Nephron progenitor cell (in vitro differentiated cells): ENCODE results near the gene CDH3.

Experiments
- DNase-seq: peaks from one replicate; pipeline ENCODE4 v3.0.0; 2021
- H3K27ac Mint-ChIP-seq: 2 replicates; pipeline ENCODE4 v1.8.0; 2021; ENCODE audit warnings: mild to moderate bottlenecking, moderate library complexity, mixed read lengths
- H3K27me3 Mint-ChIP-seq: 2 replicates; pipeline ENCODE4 v1.8.0; 2021; ENCODE audit warnings: mild to moderate bottlenecking, low read depth, mixed read lengths; ENCODE audit not compliant: poor library complexity
- H3K36me3 Mint-ChIP-seq: 2 replicates; pipeline ENCODE4 v1.8.0; 2021; ENCODE audit warnings: low read depth, mixed read lengths
- H3K4me1 Mint-ChIP-seq: 2 replicates; pipeline ENCODE4 v1.8.0; 2021; ENCODE audit warnings: mixed read lengths
- H3K4me3 Mint-ChIP-seq: 2 replicates; pipeline ENCODE4 v1.8.0; 2021; ENCODE audit warnings: mild to moderate bottlenecking, moderate library complexity, mixed read lengths
- H3K9me3 Mint-ChIP-seq: 2 replicates; pipeline ENCODE4 v1.8.0; 2021; ENCODE audit warnings: mild to moderate bottlenecking, moderate library complexity, mixed read lengths
- TF ChIP-seq, protein P1 (sequence below): fragments of 200-600 bp; sonication (generic); IDR thresholded peaks from 2 replicates; pipeline ENCODE4 v1.5.0; 2021; ENCODE audit warnings: antibody characterized with exemption

The CDH3 gene

DNA sequence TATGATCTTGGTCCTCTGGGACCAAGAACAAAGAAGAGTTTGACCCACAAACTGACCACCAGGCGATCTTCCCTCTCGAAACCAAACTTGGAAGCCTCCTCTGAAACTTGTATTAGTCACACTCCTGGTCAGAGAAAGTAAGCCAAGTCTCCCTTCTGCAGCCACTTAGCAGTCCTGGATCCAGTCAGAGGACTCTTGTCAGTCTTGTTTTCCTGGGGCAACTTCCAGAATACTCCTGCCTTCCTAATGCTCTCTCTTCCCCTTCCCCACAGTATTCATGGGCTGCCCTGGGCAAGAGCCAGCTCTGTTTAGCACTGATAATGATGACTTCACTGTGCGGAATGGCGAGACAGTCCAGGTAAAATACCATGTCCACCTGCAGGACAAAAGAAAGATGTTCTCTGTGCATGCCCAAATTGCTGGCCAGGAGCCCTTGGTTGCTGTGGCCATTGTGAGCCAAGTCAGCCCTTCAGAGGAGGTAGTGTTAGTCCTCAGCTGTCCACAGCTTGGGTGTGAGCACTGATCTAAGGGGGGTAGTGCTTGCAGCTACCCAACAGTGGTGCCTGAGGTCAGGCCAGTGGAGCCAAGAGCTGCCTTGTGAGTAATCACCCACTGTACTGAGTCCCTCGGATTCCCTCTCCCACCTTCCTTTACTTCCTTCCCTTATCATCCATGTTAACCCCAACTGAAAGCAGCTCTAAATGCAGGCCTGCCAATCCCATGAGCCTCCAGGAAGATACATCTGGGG, 31.2 kb downstream of the CDH3 start:
- Mint-ChIP-seq H3K4me1 (peaks cover 8% of the 10 kb centered on the region), H3K4me3 (no peak overlapping the region), H3K27ac (no peak overlapping the region), H3K36me3 (no peaks in the 10 kb centered on the region), H3K9me3 (no peaks in the 10 kb centered on the region), H3K27me3 (no peaks in the 10 kb centered on the region)
- TF ChIP-seq, protein P1, sequence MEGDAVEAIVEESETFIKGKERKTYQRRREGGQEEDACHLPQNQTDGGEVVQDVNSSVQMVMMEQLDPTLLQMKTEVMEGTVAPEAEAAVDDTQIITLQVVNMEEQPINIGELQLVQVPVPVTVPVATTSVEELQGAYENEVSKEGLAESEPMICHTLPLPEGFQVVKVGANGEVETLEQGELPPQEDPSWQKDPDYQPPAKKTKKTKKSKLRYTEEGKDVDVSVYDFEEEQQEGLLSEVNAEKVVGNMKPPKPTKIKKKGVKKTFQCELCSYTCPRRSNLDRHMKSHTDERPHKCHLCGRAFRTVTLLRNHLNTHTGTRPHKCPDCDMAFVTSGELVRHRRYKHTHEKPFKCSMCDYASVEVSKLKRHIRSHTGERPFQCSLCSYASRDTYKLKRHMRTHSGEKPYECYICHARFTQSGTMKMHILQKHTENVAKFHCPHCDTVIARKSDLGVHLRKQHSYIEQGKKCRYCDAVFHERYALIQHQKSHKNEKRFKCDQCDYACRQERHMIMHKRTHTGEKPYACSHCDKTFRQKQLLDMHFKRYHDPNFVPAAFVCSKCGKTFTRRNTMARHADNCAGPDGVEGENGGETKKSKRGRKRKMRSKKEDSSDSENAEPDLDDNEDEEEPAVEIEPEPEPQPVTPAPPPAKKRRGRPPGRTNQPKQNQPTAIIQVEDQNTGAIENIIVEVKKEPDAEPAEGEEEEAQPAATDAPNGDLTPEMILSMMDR: no peak
- DNase-seq: no peak

DNA sequence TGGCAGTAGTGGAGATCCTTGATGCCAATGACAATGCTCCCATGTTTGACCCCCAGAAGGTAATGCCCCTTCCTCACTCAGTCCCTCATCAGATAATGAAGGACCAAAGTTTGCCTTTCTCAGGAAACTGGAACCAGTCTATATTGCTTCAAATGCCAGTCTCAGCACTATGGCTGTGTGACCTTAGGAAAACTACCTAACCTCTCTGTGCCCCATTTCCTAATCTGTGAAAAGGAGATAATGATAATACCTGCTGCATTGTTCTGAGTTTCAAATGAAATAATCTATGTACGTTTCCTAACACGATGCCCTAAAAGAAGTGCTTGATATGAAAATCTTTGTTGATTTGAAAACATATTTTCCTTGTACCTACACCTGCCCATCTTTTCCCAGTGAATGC, 35.9 kb downstream of the CDH3 start:
- no peak for DNase-seq
- peaks cover 3% of the 10 kb centered on the region for H3K9me3 Mint-ChIP-seq
- TF ChIP-seq, protein P1: no peak
- no peaks in the 10 kb centered on the region for H3K4me1 Mint-ChIP-seq
- H3K36me3 Mint-ChIP-seq: no peaks in the 10 kb centered on the region
- no peaks in the 10 kb centered on the region for H3K27me3 Mint-ChIP-seq
- H3K27ac Mint-ChIP-seq: no peak overlapping the region
- no peak overlapping the region for H3K4me3 Mint-ChIP-seq

DNA sequence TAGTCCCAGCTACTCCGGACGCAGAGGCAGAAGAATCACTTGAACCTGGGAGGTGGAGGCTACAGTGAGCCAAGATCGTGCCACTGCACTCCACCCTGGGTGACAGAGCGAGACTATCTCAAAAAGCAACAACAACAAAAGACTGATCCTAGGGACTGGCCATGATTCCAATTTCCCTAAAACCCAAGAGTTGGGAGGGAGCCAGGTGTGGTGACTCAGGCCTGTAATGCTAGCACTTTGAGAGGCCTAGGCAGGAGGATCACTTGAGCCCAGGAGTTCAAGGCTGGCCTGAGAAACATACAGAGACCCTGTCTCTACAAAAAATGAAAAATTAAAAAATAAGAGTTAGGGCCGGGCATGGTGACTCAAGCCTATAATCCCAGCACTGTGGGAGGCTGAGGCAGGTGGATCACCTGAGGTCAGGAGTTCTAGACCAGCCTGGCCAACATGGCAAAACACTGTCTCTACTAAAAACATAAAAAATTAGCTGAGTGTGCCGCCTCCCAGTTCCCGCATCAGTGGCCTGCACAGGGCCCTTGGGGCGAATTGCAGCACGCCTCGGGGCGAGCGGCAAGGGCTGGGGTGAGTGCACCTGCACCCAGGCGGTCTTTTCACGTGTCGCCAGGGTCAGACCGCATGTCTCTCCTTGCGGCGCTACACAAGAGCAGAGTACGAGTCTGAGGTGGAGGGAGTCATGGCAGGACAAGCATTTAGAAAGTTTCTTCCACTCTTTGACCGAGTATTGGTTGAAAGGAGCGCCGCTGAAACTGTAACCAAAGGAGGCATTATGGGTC, 40.8 kb downstream of the CDH3 start:
- peaks cover 3% of the 10 kb centered on the region for H3K9me3 Mint-ChIP-seq
- TF ChIP-seq, protein P1: no peak
- no peak overlapping the region for H3K4me3 Mint-ChIP-seq
- no peaks in the 10 kb centered on the region for H3K27me3 Mint-ChIP-seq
- H3K4me1 Mint-ChIP-seq: no peaks in the 10 kb centered on the region
- H3K36me3 Mint-ChIP-seq: no peaks in the 10 kb centered on the region
- no peak for DNase-seq
- H3K27ac Mint-ChIP-seq: no peak overlapping the region

DNA sequence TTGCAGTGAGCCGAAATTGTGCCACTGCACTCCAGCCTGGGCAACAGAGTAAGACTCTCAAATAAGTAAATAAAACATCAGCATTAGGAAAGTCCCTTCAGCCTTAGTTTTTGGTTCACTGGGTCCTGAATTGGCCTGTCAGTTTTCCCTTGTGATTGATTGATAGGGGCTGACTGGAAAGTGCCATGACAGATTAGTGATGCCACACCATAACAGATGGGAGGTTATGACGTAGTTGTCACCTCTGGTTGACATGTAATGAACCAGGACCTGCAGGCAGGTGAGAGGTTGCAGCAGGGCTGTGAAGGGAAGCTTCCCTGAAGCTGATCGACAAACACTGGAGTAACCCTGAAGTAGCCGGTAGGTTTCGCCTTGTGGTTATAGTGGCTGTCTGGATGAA, 41.8 kb downstream of the CDH3 start:
- H3K4me3 Mint-ChIP-seq: no peak overlapping the region
- peaks cover 3% of the 10 kb centered on the region for H3K9me3 Mint-ChIP-seq
- H3K27ac Mint-ChIP-seq: no peak overlapping the region
- DNase-seq: no peak
- H3K27me3 Mint-ChIP-seq: no peaks in the 10 kb centered on the region
- H3K36me3 Mint-ChIP-seq: no peaks in the 10 kb centered on the region
- TF ChIP-seq, protein P1: no peak
- no peaks in the 10 kb centered on the region for H3K4me1 Mint-ChIP-seq

DNA sequence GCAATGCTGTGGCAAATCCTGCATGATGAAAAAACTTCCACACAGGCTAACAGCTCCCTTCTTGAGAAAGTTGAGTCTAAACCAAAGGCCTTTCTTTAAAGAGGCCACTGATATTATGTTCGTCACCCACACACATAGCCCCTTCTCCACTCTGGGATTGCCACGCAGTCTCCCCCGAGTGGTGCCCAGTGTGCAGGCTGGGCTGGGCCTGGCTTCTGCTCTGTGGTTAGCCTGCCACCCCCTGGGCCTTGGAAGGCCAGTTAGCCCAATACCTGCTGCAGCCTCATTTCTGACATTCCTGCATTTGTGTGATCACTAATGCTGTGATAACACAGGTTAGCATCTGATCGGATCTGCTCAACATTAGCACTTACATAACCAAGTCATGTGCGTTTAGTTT, 44.8 kb downstream of the CDH3 start:
- TF ChIP-seq, protein P1: no peak
- Mint-ChIP-seq H3K9me3 (no peaks in the 10 kb centered on the region), H3K27ac (no peak overlapping the region), H3K4me1 (no peaks in the 10 kb centered on the region), H3K4me3 (no peak overlapping the region), H3K36me3 (peaks cover 5% of the 10 kb centered on the region), H3K27me3 (peaks cover 3% of the 10 kb centered on the region)
- no peak for DNase-seq
